Transverse colon (tissue), 4 donors: Measurements from ENCODE around the gene RHOXF2B. TPM values are rescaled to one million over a fixed set of nuclear protein-coding genes. Genes with fewer than 3 reads are reported as not detected.
"Not testable (repeated sequence)": the region's sequence is repeated elsewhere in the genome, so short reads cannot be mapped to it uniquely, and the experiment has no call there.

ENCODE experiments used
- DNase-seq: peaks from one replicate; pipeline ENCODE4 v3.0.0-alpha.2; 2019
- H3K27ac ChIP-seq, 4 donors: fragments of 200-600 bp; sonication (generic); 2 replicates each; pipeline ENCODE4 v1.5.1; 2016 to 2018; ENCODE audit warnings: inconsistent platforms in 4 of 4
- H3K27me3 ChIP-seq: fragments of 200-600 bp; sonication (generic); 2 replicates; pipeline ENCODE4 v1.5.1; 2017; ENCODE audit warnings: inconsistent platforms
- H3K36me3 ChIP-seq, 4 donors: fragments of 200-600 bp; sonication (generic); 2 replicates each; pipeline ENCODE4 v1.5.1; 2017 to 2019; ENCODE audit warnings: inconsistent platforms in 4 of 4
- H3K4me1 ChIP-seq, 4 donors: fragments of 200-600 bp; sonication (generic); 2 replicates each; pipeline ENCODE4 v1.5.1; 2017 to 2020; ENCODE audit warnings: inconsistent platforms in 4 of 4
- H3K4me3 ChIP-seq, 4 donors: fragments of 200-600 bp; sonication (generic); 1 replicate in 1 of 4; 2 replicates in 3 of 4; pipeline versions ENCODE4 v1.5.1 to v1.6.1; 2017 to 2019; ENCODE audit warnings: inconsistent platforms in 4 of 4
- H3K9me3 ChIP-seq, 2 donors: fragments of 200-600 bp; sonication (generic); 2 replicates each; pipeline ENCODE4 v1.5.1; 2017 to 2019; ENCODE audit warnings: inconsistent platforms in 2 of 2
- CTCF ChIP-seq, 5 experiments: fragments of 200-600 bp in 3 of 5; fragments of 450-650 bp in 2 of 5; sonication (generic) in 3 of 5; IDR thresholded peaks; 1 replicate in 2 of 5; 2 replicates in 3 of 5; pipeline ENCODE4 v1.5.1; 2016 to 2017; ENCODE audit warnings: antibody characterized with exemption in 5 of 5, inconsistent platforms in 3 of 5, mild to moderate bottlenecking in 2 of 5, moderate library complexity in 1 of 5
- EP300 ChIP-seq: sonication (generic); formaldehyde crosslinking; IDR thresholded peaks from one replicate; pipeline ENCODE4 v1.6.1; 2017; ENCODE audit warnings: antibody characterized with exemption, low read depth
- POLR2A ChIP-seq: fragments of 450-650 bp; IDR thresholded peaks from one replicate; pipeline ENCODE4 v1.6.1; 2016; ENCODE audit warnings: antibody characterized with exemption, mild to moderate bottlenecking, moderate library complexity
- POLR2AphosphoS5 ChIP-seq, 3 donors: sonication (generic); formaldehyde crosslinking; IDR thresholded peaks; one replicate each; pipeline ENCODE4 v1.6.1; 2016; ENCODE audit warnings: antibody characterized with exemption in 3 of 3
- WGBS, 2 donors: methylation state at CpG; one replicate each; pipeline ENCODE4 v1.1.5; 2018; ENCODE audit warnings: low coverage in 1 of 2; 5-methylcytosine and 5-hydroxymethylcytosine counted together
- in situ Hi-C, 4 donors: fragments of 200-750 bp; cut with MboI; loops; one replicate each; pipeline versions ENCODE4 v1.15.0 to v1.15.1; 2017; ENCODE audit warnings: low sequenced_read_pairs in 3 of 4, low pct_ligation_motif_present in 1 of 4, low pct_unique_long_range_greater_than_20kb in 1 of 4
- intact Hi-C: fragments of 100-400 bp; cut with DNase I; formaldehyde crosslinking; loops from one replicate; pipeline ENCODE4 v1.15.1; 2023; ENCODE audit warnings: low total_unique reads
- total RNA-seq, 4 donors: library from RNA; depleted of rRNA; stranded (reverse); fragments of >200 nt; gene quantifications; one replicate each; pipeline ENCODE4 v1.1.0, GENCODE V29; 2016

Gene RHOXF2B
- not detected for total RNA-seq

GRCh38 chrX:120077590-120077989, at the start of gene RHOXF2B:
TSS of gene RHOXF2B (minus strand) at chrX:120077690. CDS start at chrX:120077552, 138 bp downstream.
- in situ Hi-C loops = loop anchor here in 1 of 4 donors (25.0 kb wide), 1 partner anchor 135 kb away; no protein-coding TSS in a partner anchor
- H3K27me3 ChIP-seq, H3K4me3 ChIP-seq, H3K27ac ChIP-seq, DNase-seq, H3K9me3 ChIP-seq, H3K36me3 ChIP-seq, H3K4me1 ChIP-seq, intact Hi-C loops: not testable (repeated sequence)
- no CpG with 5 or more reads among the region's 15 CpGs for WGBS, 2 donors

- no peaks in the 10 kb centered on the region for H3K9me3 ChIP-seq
- 94% methylated on average over 3 of the region's 3 CpGs; no CpG with 5 or more reads in 1 of the 2 donors for WGBS, 2 donors
- intact Hi-C loops (no loop called here), in situ Hi-C loops (no loop called here)
- no peak for DNase-seq
- TF ChIP-seq EP300 (no peak), POLR2A (no peak), POLR2AphosphoS5 (IDR thresholded peaks at IDR 0.05) (no peak), CTCF (IDR thresholded peaks at IDR 0.05) (no peak)
- H3K4me1 ChIP-seq = no peaks in the 10 kb centered on the region
- no peak overlapping the region for H3K27ac ChIP-seq
- H3K36me3 ChIP-seq = no peaks in the 10 kb centered on the region
- no peak overlapping the region for H3K4me3 ChIP-seq
- H3K27me3 ChIP-seq = no peaks in the 10 kb centered on the region
These were observed 48.0 kb upstream of the RHOXF2B start for GRCh38 chrX:120125444-120125843.

GRCh38 chrX:120120223-120120622, 42.7 kb upstream of the RHOXF2B start:
- no peaks in the 10 kb centered on the region for H3K36me3 ChIP-seq
- no peak overlapping the region for H3K27ac ChIP-seq
- H3K27me3 ChIP-seq = no peaks in the 10 kb centered on the region
- DNase-seq = no peak
- 86% methylated on average over 12 of the region's 12 CpGs; no CpG with 5 or more reads in 1 of the 2 donors for WGBS, 2 donors
- intact Hi-C loops = no loop called here
- H3K9me3 ChIP-seq = no peaks in the 10 kb centered on the region
- H3K4me3 ChIP-seq = no peak overlapping the region
- H3K4me1 ChIP-seq = no peaks in the 10 kb centered on the region
- TF ChIP-seq CTCF (IDR thresholded peaks at IDR 0.05) (no peak), POLR2A (no peak), POLR2AphosphoS5 (IDR thresholded peaks at IDR 0.05) (no peak), EP300 (no peak)
- in situ Hi-C loops = no loop called here

GRCh38 chrX:120115438-120115963, 38.0 kb upstream of the RHOXF2B start, which contains the start of gene RHOXF1:
TSS of gene RHOXF1 (minus strand) at chrX:120115913. CDS start at chrX:120115862, 51 bp downstream.
- Histone ChIP-seq H3K4me3 (no peak within 1 kb of the TSS), H3K36me3 (no peaks in the 10 kb centered on the region), H3K27ac (no peak within 1 kb of the TSS), H3K9me3 (no peaks in the 10 kb centered on the region), H3K4me1 (no peaks in the 10 kb centered on the region), H3K27me3 (no peaks in the 10 kb centered on the region)
- no peak for DNase-seq
- intact Hi-C loops (no loop called here), in situ Hi-C loops (no loop called here)
- TF ChIP-seq POLR2AphosphoS5 (IDR thresholded peaks at IDR 0.05) = no peak
- TF ChIP-seq POLR2A = no peak
- WGBS, 2 donors = 94% methylated on average over 35 of the region's 35 CpGs; no CpG with 5 or more reads in 1 of the 2 donors

GRCh38 chrX:120111611-120112010, 34.1 kb upstream of the RHOXF2B start:
- no peaks in the 10 kb centered on the region for H3K36me3 ChIP-seq
- no peaks in the 10 kb centered on the region for H3K27me3 ChIP-seq
- intact Hi-C loops (no loop called here), in situ Hi-C loops (no loop called here)
- TF ChIP-seq POLR2A (no peak), POLR2AphosphoS5 (IDR thresholded peaks at IDR 0.05) (no peak), EP300 (no peak), CTCF (IDR thresholded peaks at IDR 0.05) (no peak)
- H3K4me3 ChIP-seq = no peak overlapping the region
- no peaks in the 10 kb centered on the region for H3K4me1 ChIP-seq
- no peaks in the 10 kb centered on the region for H3K9me3 ChIP-seq
- DNase-seq = no peak
- H3K27ac ChIP-seq = no peak overlapping the region
